AG04450 (cell line): ENCODE results near the gene PRDM5. TPM values are rescaled to one million over a fixed set of nuclear protein-coding genes. Genes with fewer than 3 reads are reported as not detected.
"Not testable (repeated sequence)": the region's sequence is repeated elsewhere in the genome, so short reads cannot be mapped to it uniquely, and the experiment has no call there.

Source experiments
- CTCF ChIA-PET: fragments of 300-600, 350-600 bp; formaldehyde crosslinking; extraction: SDS; loops from one replicate; lab custom pipeline; 2022; ENCODE audit warnings: antibody characterized with exemption, inconsistent platforms; lab: Charles Lee
- POLR2A ChIA-PET: fragments of 350-600 bp; formaldehyde crosslinking; extraction: SDS; loops from one replicate; lab custom pipeline; 2021; ENCODE audit warnings: antibody characterized with exemption, inconsistent platforms; lab: Yijun Ruan, JAX
- DNase-seq: peaks from one replicate; pipeline ENCODE4 v3.0.0-alpha.2; 2011; ENCODE audit warnings: low read depth, low spot score
- H3K27ac ChIP-seq: one replicate; pipeline ENCODE4 v1.5.1; 2012; ENCODE audit warnings: low read depth, low read length, control low read depth
- H3K27me3 ChIP-seq: one replicate; pipeline ENCODE4 v1.6.0; 2012; ENCODE audit warnings: low read length; ENCODE audit not compliant: control insufficient read depth, insufficient read depth
- H3K4me3 ChIP-seq: 2 replicates; pipeline ENCODE4 v1.5.1; 2011; ENCODE audit warnings: mild to moderate bottlenecking, low read depth, low read length, control low read depth
- H3K9me3 ChIP-seq: 2 replicates; pipeline ENCODE4 v1.5.1; 2012; ENCODE audit warnings: low read length; ENCODE audit not compliant: control insufficient read depth, insufficient read depth
- CTCF ChIP-seq: IDR thresholded peaks from 2 replicates; pipeline ENCODE4 v1.5.1; 2011; ENCODE audit warnings: low read depth, low read length, control low read depth, inconsistent platforms
- polyA plus RNA-seq: library from polyadenylated mRNA; depleted of rRNA; stranded (reverse); fragments of >200 nt; gene quantifications from 2 replicates; pipeline ENCODE4 v1.2.3, GENCODE V29; 2011

PRDM5 gene
- polyA plus RNA-seq, 1 experiment = 12.3 TPM

- Histone ChIP-seq H3K27me3 (no peaks in the 10 kb centered on the region), H3K9me3 (no peaks in the 10 kb centered on the region; the same call in 1 of the 2 replicates), H3K27ac (no peak overlapping the region), H3K4me3 (no peak overlapping the region)
- ChIA-PET POLR2A (no interaction called here), CTCF (interaction anchor here (0.7 kb wide), 1 partner anchor 36 kb away, joined by 3 read pairs; no protein-coding TSS in a partner anchor)
- DNase-seq = no peak
- TF ChIP-seq CTCF = no peak
These were observed 168.7 kb downstream of the PRDM5 start for GRCh38 chr4:120753854-120754253.

GRCh38 chr4:120750152-120750525 lies 172.4 kb downstream of the PRDM5 start:
- Histone ChIP-seq H3K27ac (no peak overlapping the region), H3K4me3 (no peak overlapping the region), H3K27me3 (no peaks in the 10 kb centered on the region), H3K9me3 (no peaks in the 10 kb centered on the region; the same call in 1 of the 2 replicates)
- no peak for TF ChIP-seq CTCF
- ChIA-PET CTCF (no interaction called here), POLR2A (no interaction called here)
- DNase-seq = no peak

GRCh38 chr4:120749445-120750151 lies 172.9 kb downstream of the PRDM5 start:
- TF ChIP-seq CTCF = no peak
- DNase-seq = no peak
- POLR2A ChIA-PET = no interaction called here
- Histone ChIP-seq H3K4me3 (no peak overlapping the region), H3K27ac (no peak overlapping the region), H3K9me3 (no peaks in the 10 kb centered on the region; the same call in 1 of the 2 replicates), H3K27me3 (no peaks in the 10 kb centered on the region)
- CTCF ChIA-PET = no interaction called here

- CTCF ChIA-PET = interaction anchor here (0.6 kb wide), 1 partner anchor 11 kb away, joined by 5 read pairs; no protein-coding TSS in a partner anchor
- H3K9me3 ChIP-seq, POLR2A ChIA-PET, H3K27ac ChIP-seq, H3K4me3 ChIP-seq, H3K27me3 ChIP-seq, DNase-seq: not testable (repeated sequence)
These were observed 180.9 kb downstream of the PRDM5 start for GRCh38 chr4:120741636-120742035.

GRCh38 chr4:120736312-120736711 lies 186.2 kb downstream of the PRDM5 start:
- Histone ChIP-seq H3K27me3 (no peaks in the 10 kb centered on the region), H3K9me3 (no peaks in the 10 kb centered on the region), H3K4me3 (no peak overlapping the region), H3K27ac (no peak overlapping the region)
- CTCF ChIA-PET = no interaction called here
- DNase-seq = no peak
- POLR2A ChIA-PET = no interaction called here
- TF ChIP-seq CTCF = no peak
